ENCODE measurements around the gene BAAT. TPM values are rescaled to one million over a fixed set of nuclear protein-coding genes. Genes with fewer than 3 reads are reported as not detected.

The BAAT gene
- total RNA-seq, 1 donor = not detected

- H3K4me3 ChIP-seq (ENCODE audit: low read depth, low read length) = no peak overlapping the region
- no peak for TF ChIP-seq CTCF (IDR thresholded peaks at IDR 0.05; ENCODE audit: insufficient read depth, low read length)
- no peak for DNase-seq (ENCODE audit: low read depth)
Measured at GRCh38 chr9:101326501-101326900, 58.3 kb downstream of the BAAT start.

- DNase-seq (ENCODE audit: low read depth) = no peak
- H3K4me3 ChIP-seq (ENCODE audit: low read depth, low read length) = no peak overlapping the region
- no peak for TF ChIP-seq CTCF (IDR thresholded peaks at IDR 0.05; ENCODE audit: insufficient read depth, low read length)
Measured at GRCh38 chr9:101326035-101326434, 58.8 kb downstream of the BAAT start.

GRCh38 chr9:101325053-101325452, 59.8 kb downstream of the BAAT start:
- H3K4me3 ChIP-seq (ENCODE audit: low read depth, low read length) = no peak overlapping the region
- no peak for TF ChIP-seq CTCF (IDR thresholded peaks at IDR 0.05; ENCODE audit: insufficient read depth, low read length)
- DNase-seq (ENCODE audit: low read depth) = no peak

GRCh38 chr9:101324245-101324804, 60.5 kb downstream of the BAAT start:
- H3K4me3 ChIP-seq (ENCODE audit: low read depth, low read length) = no peak overlapping the region
- TF ChIP-seq CTCF (IDR thresholded peaks at IDR 0.05; ENCODE audit: insufficient read depth, low read length) = no peak
- no peak for DNase-seq (ENCODE audit: low read depth)

- H3K4me3 ChIP-seq (ENCODE audit: low read depth, low read length) = no peak overlapping the region
- DNase-seq (ENCODE audit: low read depth) = no peak
- no peak for TF ChIP-seq CTCF (IDR thresholded peaks at IDR 0.05; ENCODE audit: insufficient read depth, low read length)
Measured at GRCh38 chr9:101323129-101323528, 61.7 kb downstream of the BAAT start.

- H3K4me3 ChIP-seq (ENCODE audit: low read depth, low read length) = no peak overlapping the region
- TF ChIP-seq CTCF (IDR thresholded peaks at IDR 0.05; ENCODE audit: insufficient read depth, low read length) = no peak
- no peak for DNase-seq (ENCODE audit: low read depth)
Measured at GRCh38 chr9:101317735-101318134, 67.1 kb downstream of the BAAT start.

GRCh38 chr9:101315112-101315450, 69.7 kb downstream of the BAAT start:
- no peak overlapping the region for H3K4me3 ChIP-seq (ENCODE audit: low read depth, low read length)
- no peak for TF ChIP-seq CTCF (IDR thresholded peaks at IDR 0.05; ENCODE audit: insufficient read depth, low read length)
- DNase-seq (ENCODE audit: low read depth) = no peak
